Astrocyte (in vitro differentiated cells and primary cell): ENCODE measurements around the gene RETREG1. TPM values are rescaled to one million over a fixed set of nuclear protein-coding genes. Genes with fewer than 3 reads are reported as not detected.

Source experiments
- DNase-seq: peaks from one replicate; pipeline ENCODE4 v3.0.0-alpha.2; 2010; ENCODE audit warnings: low read depth
- FAIRE-seq: peaks from 2 replicates; lab custom pipeline; 2011; peaks lifted over from hg19 to GRCh38; lab: Jason Lieb, UNC
- H2AFZ ChIP-seq: 2 replicates; pipeline ENCODE4 v1.6.0; 2012; ENCODE audit warnings: low read depth, low read length, inconsistent platforms
- H3K27ac ChIP-seq: 2 replicates; pipeline ENCODE4 v1.5.1; 2011; ENCODE audit warnings: low read depth, low read length, inconsistent platforms
- H3K27me3 ChIP-seq: 2 replicates; pipeline ENCODE4 v1.6.0; 2011; ENCODE audit warnings: low read length, inconsistent platforms; ENCODE audit not compliant: insufficient read depth
- H3K36me3 ChIP-seq: 2 replicates; pipeline ENCODE4 v1.5.1; 2011; ENCODE audit warnings: low read length, inconsistent platforms; ENCODE audit not compliant: insufficient read depth
- H3K4me1 ChIP-seq: 2 replicates; pipeline ENCODE4 v1.5.1; 2011; ENCODE audit warnings: low read length, inconsistent platforms; ENCODE audit not compliant: insufficient read depth
- H3K4me2 ChIP-seq: 2 replicates; pipeline ENCODE4 v1.6.0; 2012; ENCODE audit warnings: low read length, inconsistent platforms
- H3K4me3 ChIP-seq: 2 replicates; pipeline ENCODE4 v1.5.1; 2011; ENCODE audit warnings: low read depth, mild to moderate bottlenecking, low read length, inconsistent platforms; ENCODE audit not compliant: insufficient read depth
- H3K79me2 ChIP-seq: 2 replicates; pipeline ENCODE4 v1.6.0; 2012; ENCODE audit warnings: mild to moderate bottlenecking, low read length, inconsistent platforms; ENCODE audit not compliant: insufficient read depth
- H3K9ac ChIP-seq: 2 replicates; pipeline ENCODE4 v1.6.0; 2012; ENCODE audit warnings: mild to moderate bottlenecking, low read length, inconsistent platforms
- H3K9me3 ChIP-seq: 2 replicates; pipeline ENCODE4 v1.5.1; 2012; ENCODE audit warnings: low read depth, mild to moderate bottlenecking, low read length, inconsistent platforms; ENCODE audit not compliant: insufficient read depth
- H4K20me1 ChIP-seq: 2 replicates; pipeline ENCODE4 v1.6.0; 2012; ENCODE audit warnings: low read length, inconsistent platforms; ENCODE audit not compliant: insufficient read depth
- H3K27ac Mint-ChIP-seq: one replicate; pipeline ENCODE4 v1.8.0; 2021; ENCODE audit warnings: mild to moderate bottlenecking, mixed read lengths; ENCODE audit not compliant: unreplicated experiment
- H3K27me3 Mint-ChIP-seq: one replicate; pipeline ENCODE4 v1.8.0; 2021; ENCODE audit warnings: low read depth, mixed read lengths; ENCODE audit not compliant: unreplicated experiment
- H3K36me3 Mint-ChIP-seq: one replicate; pipeline ENCODE4 v1.8.0; 2021; ENCODE audit warnings: low read depth, mixed read lengths; ENCODE audit not compliant: unreplicated experiment
- H3K4me1 Mint-ChIP-seq: one replicate; pipeline ENCODE4 v1.8.0; 2021; ENCODE audit warnings: low read depth, mixed read lengths; ENCODE audit not compliant: unreplicated experiment
- H3K4me3 Mint-ChIP-seq: one replicate; pipeline ENCODE4 v1.8.0; 2021; ENCODE audit warnings: mild to moderate bottlenecking, moderate library complexity, mixed read lengths; ENCODE audit not compliant: unreplicated experiment
- H3K9me3 Mint-ChIP-seq: one replicate; pipeline ENCODE4 v1.8.0; 2021; ENCODE audit warnings: mild to moderate bottlenecking, mixed read lengths; ENCODE audit not compliant: unreplicated experiment
- EZH2 ChIP-seq: IDR thresholded peaks from 2 replicates; pipeline ENCODE4 v1.6.1; 2012; ENCODE audit warnings: mild to moderate bottlenecking, low read length, inconsistent platforms; ENCODE audit not compliant: insufficient read depth
- total RNA-seq: library from RNA; stranded (reverse); gene quantifications from 2 replicates; pipeline ENCODE4 v1.2.1, GENCODE V29; 2021
- TF ChIP-seq, protein P1 (sequence below): IDR thresholded peaks from 2 replicates; pipeline ENCODE4 v1.5.1; 2011; ENCODE audit warnings: low read depth, mild to moderate bottlenecking, inconsistent platforms, low read length, moderate library complexity; ENCODE audit not compliant: insufficient read depth

RETREG1 gene
- total RNA-seq, 1 donor from 2014 or later: 0.98 TPM

DNA sequence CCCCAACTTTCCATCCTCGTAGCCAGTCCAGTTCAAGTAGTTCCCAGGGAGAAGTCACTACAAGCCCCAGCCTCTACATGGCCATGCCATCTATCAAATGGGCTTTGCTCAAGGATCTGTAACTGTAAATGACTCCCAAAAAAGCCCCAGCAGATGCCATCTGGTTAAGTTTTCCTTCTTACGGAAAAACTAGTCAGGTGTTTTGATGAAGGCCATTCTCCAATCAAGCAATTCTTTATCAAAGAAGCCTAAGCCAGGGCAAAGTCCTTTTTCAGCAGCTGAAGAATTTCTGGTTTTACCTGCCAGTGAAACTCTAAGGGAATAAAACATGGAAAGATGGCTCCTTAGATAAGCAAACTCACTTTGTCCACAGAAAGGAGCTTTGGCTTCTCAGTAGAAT, 129.3 kb downstream of the RETREG1 start:
- no peak for DNase-seq

DNA sequence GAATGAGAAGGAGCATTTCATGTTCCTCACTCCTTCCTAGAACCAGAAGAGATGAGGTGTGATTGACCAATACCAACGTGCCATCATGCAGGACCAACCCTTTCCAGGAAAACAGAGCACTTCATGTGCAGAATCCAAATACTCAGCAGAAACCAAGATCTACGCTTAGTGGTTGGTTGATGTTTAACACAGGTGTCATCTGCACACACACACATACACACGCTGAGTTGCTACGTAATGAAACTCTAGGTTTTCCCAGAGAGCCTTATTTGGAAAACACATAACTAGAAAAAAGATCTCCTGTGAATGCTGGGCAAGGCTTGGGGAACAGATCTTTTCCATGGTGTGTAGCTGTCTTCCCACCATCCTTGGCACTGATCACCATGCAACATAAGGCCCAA, 130.1 kb downstream of the RETREG1 start:
- no peak for TF ChIP-seq EZH2
- TF ChIP-seq, protein P1, sequence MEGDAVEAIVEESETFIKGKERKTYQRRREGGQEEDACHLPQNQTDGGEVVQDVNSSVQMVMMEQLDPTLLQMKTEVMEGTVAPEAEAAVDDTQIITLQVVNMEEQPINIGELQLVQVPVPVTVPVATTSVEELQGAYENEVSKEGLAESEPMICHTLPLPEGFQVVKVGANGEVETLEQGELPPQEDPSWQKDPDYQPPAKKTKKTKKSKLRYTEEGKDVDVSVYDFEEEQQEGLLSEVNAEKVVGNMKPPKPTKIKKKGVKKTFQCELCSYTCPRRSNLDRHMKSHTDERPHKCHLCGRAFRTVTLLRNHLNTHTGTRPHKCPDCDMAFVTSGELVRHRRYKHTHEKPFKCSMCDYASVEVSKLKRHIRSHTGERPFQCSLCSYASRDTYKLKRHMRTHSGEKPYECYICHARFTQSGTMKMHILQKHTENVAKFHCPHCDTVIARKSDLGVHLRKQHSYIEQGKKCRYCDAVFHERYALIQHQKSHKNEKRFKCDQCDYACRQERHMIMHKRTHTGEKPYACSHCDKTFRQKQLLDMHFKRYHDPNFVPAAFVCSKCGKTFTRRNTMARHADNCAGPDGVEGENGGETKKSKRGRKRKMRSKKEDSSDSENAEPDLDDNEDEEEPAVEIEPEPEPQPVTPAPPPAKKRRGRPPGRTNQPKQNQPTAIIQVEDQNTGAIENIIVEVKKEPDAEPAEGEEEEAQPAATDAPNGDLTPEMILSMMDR: no peak
- no peak overlapping the region for H3K4me2 ChIP-seq
- H3K9me3 ChIP-seq: no peaks in the 10 kb centered on the region
- H3K27me3 ChIP-seq: peaks cover 4% of the 10 kb centered on the region
- no peaks in the 10 kb centered on the region for H4K20me1 ChIP-seq
- Mint-ChIP-seq H3K27ac (no peak overlapping the region), H3K4me1 (no peaks in the 10 kb centered on the region), H3K36me3 (no peaks in the 10 kb centered on the region), H3K9me3 (no peaks in the 10 kb centered on the region), H3K4me3 (no peak overlapping the region), H3K27me3 (peaks cover 7% of the 10 kb centered on the region)
- H3K27ac ChIP-seq: no peak overlapping the region
- H2AFZ ChIP-seq: no peak overlapping the region
- H3K4me3 ChIP-seq: no peak overlapping the region
- FAIRE-seq: no peak
- H3K4me1 ChIP-seq: no peaks in the 10 kb centered on the region
- no peaks in the 10 kb centered on the region for H3K79me2 ChIP-seq
- no peak for DNase-seq
- no peaks in the 10 kb centered on the region for H3K36me3 ChIP-seq
- H3K9ac ChIP-seq: no peak overlapping the region

More for the DNA sequence above, 129.3 kb downstream of the RETREG1 start:
- H3K27me3 Mint-ChIP-seq: peaks cover 7% of the 10 kb centered on the region
- peaks cover 4% of the 10 kb centered on the region for H3K27me3 ChIP-seq
- no peak overlapping the region for H3K27ac Mint-ChIP-seq
- no peak overlapping the region for H3K27ac ChIP-seq
- H3K36me3 Mint-ChIP-seq: no peaks in the 10 kb centered on the region
- H3K9ac ChIP-seq: no peak overlapping the region
- no peak overlapping the region for H3K4me3 Mint-ChIP-seq
- H3K36me3 ChIP-seq: no peaks in the 10 kb centered on the region
- no peak overlapping the region for H3K4me3 ChIP-seq
- no peaks in the 10 kb centered on the region for H3K9me3 Mint-ChIP-seq
- H3K79me2 ChIP-seq: no peaks in the 10 kb centered on the region
- no peak overlapping the region for H3K4me2 ChIP-seq
- H3K4me1 Mint-ChIP-seq: no peaks in the 10 kb centered on the region
- no peak for FAIRE-seq
- no peak for TF ChIP-seq EZH2
- TF ChIP-seq, protein P1: no peak
- H3K4me1 ChIP-seq: no peaks in the 10 kb centered on the region
- H3K9me3 ChIP-seq: no peaks in the 10 kb centered on the region
- no peaks in the 10 kb centered on the region for H4K20me1 ChIP-seq
- no peak overlapping the region for H2AFZ ChIP-seq

GRCh38 chr5:16485656-16486055, 131.1 kb downstream of the RETREG1 start:
- no peaks in the 10 kb centered on the region for H4K20me1 ChIP-seq
- Mint-ChIP-seq H3K4me3 (no peak overlapping the region), H3K9me3 (no peaks in the 10 kb centered on the region), H3K4me1 (peaks cover 4% of the 10 kb centered on the region), H3K27ac (no peak overlapping the region), H3K36me3 (no peaks in the 10 kb centered on the region), H3K27me3 (peaks cover 7% of the 10 kb centered on the region)
- no peak overlapping the region for H3K9ac ChIP-seq
- no peak for TF ChIP-seq EZH2
- TF ChIP-seq, protein P1: no peak
- H3K4me1 ChIP-seq: no peaks in the 10 kb centered on the region
- H3K4me2 ChIP-seq: no peak overlapping the region
- no peak overlapping the region for H3K4me3 ChIP-seq
- H3K27me3 ChIP-seq: peaks cover 4% of the 10 kb centered on the region
- H3K36me3 ChIP-seq: no peaks in the 10 kb centered on the region
- DNase-seq (no peak), FAIRE-seq (no peak)
- no peaks in the 10 kb centered on the region for H3K9me3 ChIP-seq
- H2AFZ ChIP-seq: no peak overlapping the region
- no peaks in the 10 kb centered on the region for H3K79me2 ChIP-seq
- H3K27ac ChIP-seq: no peak overlapping the region
